Measurements from ENCODE around the gene FAM222A. TPM values are rescaled to one million over a fixed set of nuclear protein-coding genes. Genes with fewer than 3 reads are reported as not detected.

FAM222A gene
- total and polyA plus RNA-seq, 2 of the 8 experiments (the other 6 are each of a cell fraction or from before 2014, with no cell fraction given): 0.94 to 1.1 TPM

- TF ChIP-seq, protein P1, sequence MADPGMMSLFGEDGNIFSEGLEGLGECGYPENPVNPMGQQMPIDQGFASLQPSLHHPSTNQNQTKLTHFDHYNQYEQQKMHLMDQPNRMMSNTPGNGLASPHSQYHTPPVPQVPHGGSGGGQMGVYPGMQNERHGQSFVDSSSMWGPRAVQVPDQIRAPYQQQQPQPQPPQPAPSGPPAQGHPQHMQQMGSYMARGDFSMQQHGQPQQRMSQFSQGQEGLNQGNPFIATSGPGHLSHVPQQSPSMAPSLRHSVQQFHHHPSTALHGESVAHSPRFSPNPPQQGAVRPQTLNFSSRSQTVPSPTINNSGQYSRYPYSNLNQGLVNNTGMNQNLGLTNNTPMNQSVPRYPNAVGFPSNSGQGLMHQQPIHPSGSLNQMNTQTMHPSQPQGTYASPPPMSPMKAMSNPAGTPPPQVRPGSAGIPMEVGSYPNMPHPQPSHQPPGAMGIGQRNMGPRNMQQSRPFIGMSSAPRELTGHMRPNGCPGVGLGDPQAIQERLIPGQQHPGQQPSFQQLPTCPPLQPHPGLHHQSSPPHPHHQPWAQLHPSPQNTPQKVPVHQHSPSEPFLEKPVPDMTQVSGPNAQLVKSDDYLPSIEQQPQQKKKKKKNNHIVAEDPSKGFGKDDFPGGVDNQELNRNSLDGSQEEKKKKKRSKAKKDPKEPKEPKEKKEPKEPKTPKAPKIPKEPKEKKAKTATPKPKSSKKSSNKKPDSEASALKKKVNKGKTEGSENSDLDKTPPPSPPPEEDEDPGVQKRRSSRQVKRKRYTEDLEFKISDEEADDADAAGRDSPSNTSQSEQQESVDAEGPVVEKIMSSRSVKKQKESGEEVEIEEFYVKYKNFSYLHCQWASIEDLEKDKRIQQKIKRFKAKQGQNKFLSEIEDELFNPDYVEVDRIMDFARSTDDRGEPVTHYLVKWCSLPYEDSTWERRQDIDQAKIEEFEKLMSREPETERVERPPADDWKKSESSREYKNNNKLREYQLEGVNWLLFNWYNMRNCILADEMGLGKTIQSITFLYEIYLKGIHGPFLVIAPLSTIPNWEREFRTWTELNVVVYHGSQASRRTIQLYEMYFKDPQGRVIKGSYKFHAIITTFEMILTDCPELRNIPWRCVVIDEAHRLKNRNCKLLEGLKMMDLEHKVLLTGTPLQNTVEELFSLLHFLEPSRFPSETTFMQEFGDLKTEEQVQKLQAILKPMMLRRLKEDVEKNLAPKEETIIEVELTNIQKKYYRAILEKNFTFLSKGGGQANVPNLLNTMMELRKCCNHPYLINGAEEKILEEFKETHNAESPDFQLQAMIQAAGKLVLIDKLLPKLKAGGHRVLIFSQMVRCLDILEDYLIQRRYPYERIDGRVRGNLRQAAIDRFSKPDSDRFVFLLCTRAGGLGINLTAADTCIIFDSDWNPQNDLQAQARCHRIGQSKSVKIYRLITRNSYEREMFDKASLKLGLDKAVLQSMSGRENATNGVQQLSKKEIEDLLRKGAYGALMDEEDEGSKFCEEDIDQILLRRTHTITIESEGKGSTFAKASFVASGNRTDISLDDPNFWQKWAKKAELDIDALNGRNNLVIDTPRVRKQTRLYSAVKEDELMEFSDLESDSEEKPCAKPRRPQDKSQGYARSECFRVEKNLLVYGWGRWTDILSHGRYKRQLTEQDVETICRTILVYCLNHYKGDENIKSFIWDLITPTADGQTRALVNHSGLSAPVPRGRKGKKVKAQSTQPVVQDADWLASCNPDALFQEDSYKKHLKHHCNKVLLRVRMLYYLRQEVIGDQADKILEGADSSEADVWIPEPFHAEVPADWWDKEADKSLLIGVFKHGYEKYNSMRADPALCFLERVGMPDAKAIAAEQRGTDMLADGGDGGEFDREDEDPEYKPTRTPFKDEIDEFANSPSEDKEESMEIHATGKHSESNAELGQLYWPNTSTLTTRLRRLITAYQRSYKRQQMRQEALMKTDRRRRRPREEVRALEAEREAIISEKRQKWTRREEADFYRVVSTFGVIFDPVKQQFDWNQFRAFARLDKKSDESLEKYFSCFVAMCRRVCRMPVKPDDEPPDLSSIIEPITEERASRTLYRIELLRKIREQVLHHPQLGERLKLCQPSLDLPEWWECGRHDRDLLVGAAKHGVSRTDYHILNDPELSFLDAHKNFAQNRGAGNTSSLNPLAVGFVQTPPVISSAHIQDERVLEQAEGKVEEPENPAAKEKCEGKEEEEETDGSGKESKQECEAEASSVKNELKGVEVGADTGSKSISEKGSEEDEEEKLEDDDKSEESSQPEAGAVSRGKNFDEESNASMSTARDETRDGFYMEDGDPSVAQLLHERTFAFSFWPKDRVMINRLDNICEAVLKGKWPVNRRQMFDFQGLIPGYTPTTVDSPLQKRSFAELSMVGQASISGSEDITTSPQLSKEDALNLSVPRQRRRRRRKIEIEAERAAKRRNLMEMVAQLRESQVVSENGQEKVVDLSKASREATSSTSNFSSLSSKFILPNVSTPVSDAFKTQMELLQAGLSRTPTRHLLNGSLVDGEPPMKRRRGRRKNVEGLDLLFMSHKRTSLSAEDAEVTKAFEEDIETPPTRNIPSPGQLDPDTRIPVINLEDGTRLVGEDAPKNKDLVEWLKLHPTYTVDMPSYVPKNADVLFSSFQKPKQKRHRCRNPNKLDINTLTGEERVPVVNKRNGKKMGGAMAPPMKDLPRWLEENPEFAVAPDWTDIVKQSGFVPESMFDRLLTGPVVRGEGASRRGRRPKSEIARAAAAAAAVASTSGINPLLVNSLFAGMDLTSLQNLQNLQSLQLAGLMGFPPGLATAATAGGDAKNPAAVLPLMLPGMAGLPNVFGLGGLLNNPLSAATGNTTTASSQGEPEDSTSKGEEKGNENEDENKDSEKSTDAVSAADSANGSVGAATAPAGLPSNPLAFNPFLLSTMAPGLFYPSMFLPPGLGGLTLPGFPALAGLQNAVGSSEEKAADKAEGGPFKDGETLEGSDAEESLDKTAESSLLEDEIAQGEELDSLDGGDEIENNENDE (IDR thresholded peaks at IDR 0.05; ENCODE audit: insufficient replicate concordance, low read length): no peak
- TF ChIP-seq EGR1 (IDR thresholded peaks at IDR 0.05; ENCODE audit: borderline replicate concordance, low read depth, low read length): no peak
These were observed 42.8 kb downstream of the FAM222A start (continued) for GRCh38 chr12:109756457-109756856.
